H1 (cell line): ENCODE data around the gene ATAD3A. TPM values are rescaled to one million over a fixed set of nuclear protein-coding genes. Genes with fewer than 3 reads are reported as not detected.
"Not testable (repeated sequence)": the region's sequence is repeated elsewhere in the genome, so short reads cannot be mapped to it uniquely, and the experiment has no call there.

Experiments used
- CTCF ChIA-PET: fragments of 300-600 bp; sonication (Branson Sonifier 250); formaldehyde crosslinking; loops from one replicate; lab custom pipeline; 2021; ENCODE audit not compliant: partially characterized antibody; lab: Charles Lee
- POLR2A ChIA-PET: fragments of 300-600 bp; sonication (Branson Sonifier 250); formaldehyde crosslinking; loops from one replicate; lab custom pipeline; 2021; ENCODE audit warnings: inconsistent platforms; ENCODE audit not compliant: partially characterized antibody; lab: Charles Lee
- DNase-seq, 2 experiments: peaks; one replicate each; pipeline versions ENCODE4 v3.0.0 to v3.0.0-alpha.2; 2010 to 2022; ENCODE audit warnings: low spot score in 2 of 2, low read depth in 1 of 2, mixed read lengths in 1 of 2
- FAIRE-seq: peaks from 2 replicates; lab custom pipeline; 2011; peaks lifted over from hg19 to GRCh38; lab: Jason Lieb, UNC
- H2AFZ ChIP-seq: 2 replicates; pipeline ENCODE4 v1.8.1; 2012; ENCODE audit warnings: low read length, inconsistent platforms
- H2AK5ac ChIP-seq: 2 replicates; pipeline ENCODE4 v1.6.1; 2013; ENCODE audit warnings: low read depth, low read length
- H2BK120ac ChIP-seq: replicated peaks from 2 replicates; pipeline ENCODE3; 2013; ENCODE audit warnings: low read depth, low read length, inconsistent platforms
- H2BK12ac ChIP-seq: 2 replicates; pipeline ENCODE4 v1.6.1; 2013; ENCODE audit warnings: low read depth, low read length
- H2BK15ac ChIP-seq: 2 replicates; pipeline ENCODE4 v1.6.1; 2013; ENCODE audit warnings: low read length
- H2BK20ac ChIP-seq: 2 replicates; pipeline ENCODE4 v1.6.1; 2013; ENCODE audit warnings: low read length
- H2BK5ac ChIP-seq: 2 replicates; pipeline ENCODE4 v1.6.1; 2013; ENCODE audit warnings: low read depth, low read length
- H3K14ac ChIP-seq: 2 replicates; pipeline ENCODE4 v1.6.1; 2013; ENCODE audit warnings: inconsistent platforms; ENCODE audit not compliant: insufficient read length
- H3K18ac ChIP-seq: 2 replicates; pipeline ENCODE4 v1.6.1; 2013; ENCODE audit warnings: low read length; ENCODE audit errors: extremely low read depth
- H3K23ac ChIP-seq: 2 replicates; pipeline ENCODE4 v1.6.1; 2013; ENCODE audit warnings: inconsistent platforms; ENCODE audit not compliant: insufficient read length
- H3K23me2 ChIP-seq: 2 replicates; pipeline ENCODE4 v1.6.1; 2013; ENCODE audit warnings: low read depth, low read length
- H3K27ac ChIP-seq: 2 replicates; pipeline ENCODE4 v1.6.1; 2011; ENCODE audit warnings: low read depth, low read length, inconsistent platforms
- H3K27me3 ChIP-seq, 4 experiments: replicated peaks in 1 of 4; 1 replicate in 1 of 4; 2 replicates in 3 of 4; pipeline versions ENCODE4 v1.6.1 to v1.8.1; 2011 to 2013; ENCODE audit warnings: low read length in 3 of 4, mild to moderate bottlenecking in 3 of 4, inconsistent platforms in 2 of 4, mixed read lengths in 2 of 4, moderate library complexity in 1 of 4; ENCODE audit not compliant: control insufficient read depth in 3 of 4, insufficient read depth in 3 of 4; ENCODE audit errors: extremely low read depth in 1 of 4
- H3K36me3 ChIP-seq, 4 experiments: 2 replicates each; pipeline versions ENCODE4 v1.6.1 to v1.8.1; 2011 to 2013; ENCODE audit warnings: mild to moderate bottlenecking in 4 of 4, low read length in 3 of 4, moderate library complexity in 2 of 4, control low read depth in 1 of 4, inconsistent platforms in 1 of 4; ENCODE audit not compliant: insufficient read depth in 4 of 4, control insufficient read depth in 2 of 4
- H3K4ac ChIP-seq: replicated peaks from 2 replicates; pipeline ENCODE3; 2013; ENCODE audit warnings: low read length, low read depth, mixed read lengths, inconsistent platforms; ENCODE audit not compliant: insufficient read length
- H3K4me1 ChIP-seq, 4 experiments: replicated peaks in 1 of 4; 1 replicate in 1 of 4; 2 replicates in 3 of 4; pipeline versions ENCODE4 v1.6.1 to v1.8.1; 2011 to 2013; ENCODE audit warnings: low read length in 3 of 4, inconsistent platforms in 2 of 4, mixed read lengths in 1 of 4; ENCODE audit not compliant: insufficient read depth in 4 of 4, control insufficient read depth in 3 of 4
- H3K4me2 ChIP-seq, 2 experiments: 2 replicates each; pipeline versions ENCODE4 v1.6.1 to v1.8.1; 2011 to 2013; ENCODE audit warnings: low read depth in 2 of 2, low read length in 2 of 2, control low read depth in 1 of 2, inconsistent platforms in 1 of 2, mild to moderate bottlenecking in 1 of 2; ENCODE audit not compliant: insufficient read depth in 1 of 2
- H3K4me3 ChIP-seq, 4 experiments: fragments of 200-600, 300-600 bp in 1 of 4; sonication (generic), shearing (Covaris generic), sonication (Bioruptor Twin) in 1 of 4; 2 replicates each; pipeline versions ENCODE4 v1.5.1 to v1.8.1; 2011 to 2016; ENCODE audit warnings: low read length in 4 of 4, low read depth in 3 of 4, control low read depth in 2 of 4, inconsistent platforms in 2 of 4, mild to moderate bottlenecking in 2 of 4, mixed read lengths in 1 of 4, moderate library complexity in 1 of 4; ENCODE audit not compliant: insufficient read depth in 2 of 4; ENCODE audit errors: extremely low read depth in 1 of 4
- H3K56ac ChIP-seq: replicated peaks from 2 replicates; pipeline ENCODE3; 2013; ENCODE audit warnings: low read depth, mild to moderate bottlenecking, mixed read lengths, low read length, inconsistent platforms; ENCODE audit not compliant: insufficient read length
- H3K79me1 ChIP-seq: 2 replicates; pipeline ENCODE4 v1.6.1; 2013; ENCODE audit warnings: low read depth, low read length, control low read depth
- H3K79me2 ChIP-seq, 2 experiments: 2 replicates each; pipeline versions ENCODE4 v1.6.1 to v1.8.1; 2012 to 2013; ENCODE audit warnings: low read length in 2 of 2, mild to moderate bottlenecking in 2 of 2, inconsistent platforms in 1 of 2; ENCODE audit not compliant: insufficient read depth in 2 of 2, control insufficient read depth in 1 of 2
- H3K9ac ChIP-seq, 4 experiments: replicated peaks in 1 of 4; 1 replicate in 1 of 4; 2 replicates in 3 of 4; pipeline versions ENCODE4 v1.6.1 to v1.8.1; 2011 to 2013; ENCODE audit warnings: low read depth in 3 of 4, low read length in 3 of 4, control low read depth in 2 of 4, mild to moderate bottlenecking in 2 of 4, moderate library complexity in 2 of 4, inconsistent platforms in 1 of 4; ENCODE audit errors: extremely low read depth in 1 of 4
- H3K9me3 ChIP-seq, 2 experiments: 2 replicates each; pipeline versions ENCODE4 v1.6.1 to v1.8.1; 2012 to 2013; ENCODE audit warnings: mild to moderate bottlenecking in 2 of 2, moderate library complexity in 2 of 2, control low read depth in 1 of 2, inconsistent platforms in 1 of 2, low read depth in 1 of 2, low read length in 1 of 2, mixed read lengths in 1 of 2; ENCODE audit not compliant: insufficient read depth in 2 of 2
- H4K20me1 ChIP-seq, 2 experiments: replicated peaks in 1 of 2; 2 replicates each; pipeline versions ENCODE3 to v1.8.1; 2011 to 2013; ENCODE audit warnings: inconsistent platforms in 2 of 2, low read length in 2 of 2, mild to moderate bottlenecking in 1 of 2; ENCODE audit not compliant: insufficient read depth in 2 of 2, control insufficient read depth in 1 of 2
- H4K5ac ChIP-seq: 2 replicates; pipeline ENCODE4 v1.6.1; 2013; ENCODE audit warnings: low read length, low read depth, mixed read lengths, inconsistent platforms; ENCODE audit not compliant: insufficient read length
- H4K8ac ChIP-seq: 2 replicates; pipeline ENCODE4 v1.8.0; 2013; ENCODE audit warnings: mild to moderate bottlenecking, moderate library complexity, low read length, inconsistent platforms; ENCODE audit not compliant: insufficient read depth; ENCODE audit errors: extremely low read depth
- H4K91ac ChIP-seq: replicated peaks from 2 replicates; pipeline ENCODE3; 2013; ENCODE audit warnings: low read length, mixed read lengths, inconsistent platforms; ENCODE audit not compliant: insufficient read length
- WGBS, 2 experiments: shearing (Covaris generic) in 1 of 2; methylation state at CpG; one replicate each; pipeline versions ENCODE4 v1.1.6 to v1.1.7; 2013 to 2015; ENCODE audit warnings: low lambda C conversion rate in 2 of 2, mixed read lengths in 2 of 2, inconsistent platforms in 1 of 2, low coverage in 1 of 2, missing lambda C conversion rate in 1 of 2; ENCODE audit not compliant: insufficient replicate concordance in 2 of 2, insufficient coverage in 1 of 2, insufficient read length in 1 of 2; ENCODE audit errors: extremely low coverage in 1 of 2, missing lambda C conversion rate in 1 of 2; 5-methylcytosine and 5-hydroxymethylcytosine counted together
- polyA plus RNA-seq, 7 experiments: library from polyadenylated mRNA; depleted of rRNA in 3 of 7; stranded (reverse) in 5 of 7; unstranded in 2 of 7; fragments of >200 nt in 5 of 7; fragments of 200-250 nt in 2 of 7; gene quantifications; 1 replicate in 5 of 7; 2 replicates in 1 of 7; 4 replicates in 1 of 7; pipeline versions ENCODE4 v1.2.1 to v1.2.3, GENCODE V29; 2011 to 2013; ENCODE audit warnings: missing spikeins in 2 of 7, mixed read lengths in 2 of 7
- total RNA-seq: library from RNA; stranded (reverse); fragmentation: NEBNext Ultra II Directional; extraction: Animal tissue kit (Norgen Biotek cat#: 25700); gene quantifications from 2 replicates; pipeline ENCODE4 v1.2.1, GENCODE V29; 2021

The ATAD3A gene
- total and polyA plus RNA-seq, 2 of the 8 experiments (the other 6 are each of a cell fraction or from before 2014, with no cell fraction given) = 28.3 to 64.7 TPM

- H3K27ac ChIP-seq, H2BK15ac ChIP-seq, H3K14ac ChIP-seq, H4K8ac ChIP-seq, H2AK5ac ChIP-seq, H3K18ac ChIP-seq, FAIRE-seq, H4K91ac ChIP-seq, H3K9ac ChIP-seq, H3K23ac ChIP-seq, H3K79me1 ChIP-seq, POLR2A ChIA-PET, H2BK5ac ChIP-seq, H3K4me1 ChIP-seq, H2BK20ac ChIP-seq, H3K23me2 ChIP-seq, H3K4me3 ChIP-seq, H3K27me3 ChIP-seq, DNase-seq, H3K4me2 ChIP-seq, H3K9me3 ChIP-seq, H3K4ac ChIP-seq, H2BK120ac ChIP-seq, H4K5ac ChIP-seq, H3K56ac ChIP-seq, H2BK12ac ChIP-seq, H2AFZ ChIP-seq, H3K79me2 ChIP-seq, H4K20me1 ChIP-seq: not testable (repeated sequence)
- WGBS, 2 experiments = 97% methylated on average over 22 of the region's 31 CpGs; no CpG with 5 or more reads in 1 of the 2 experiments
- CTCF ChIA-PET = interaction anchor here (0.6 kb wide), 1 partner anchor 699 kb away, joined by 3 read pairs; no protein-coding TSS in a partner anchor
- H3K36me3 ChIP-seq = peaks cover 8 to 65% (median 36%) of the 10 kb centered on the region in 4 experiments
Observed at GRCh38 chr1:1485755-1486317, 26.1 kb upstream of the ATAD3A start.
